Heart left ventricle (tissue), 16 donors: ENCODE results near the gene IQGAP2. TPM values are rescaled to one million over a fixed set of nuclear protein-coding genes. Genes with fewer than 3 reads are reported as not detected.

Experiments
- ATAC-seq, 4 donors: fragments of 200-7000 bp; cut with Tn5 transposase; one replicate each; pipeline ENCODE4 v1.9.1; 2020 to 2022; ENCODE audit warnings: moderate library complexity in 4 of 4, mild to moderate bottlenecking in 3 of 4, moderate number of reproducible peaks in 1 of 4
- DNase-seq, 5 donors: peaks; one replicate each; pipeline ENCODE4 v3.0.0-alpha.2; 2020
- H3K27ac ChIP-seq, 12 donors: fragments of 200-600 bp; sonication (generic) in 4 of 12; one replicate each; pipeline versions ENCODE4 v1.5.0 to v1.8.0; 2016 to 2022; ENCODE audit warnings: mild to moderate bottlenecking in 2 of 12
- H3K27me3 ChIP-seq, 9 donors: fragments of 200-600 bp; sonication (generic) in 2 of 9; one replicate each; pipeline versions ENCODE4 v1.5.1 to v1.8.0; 2016 to 2022; ENCODE audit warnings: mild to moderate bottlenecking in 3 of 9
- H3K36me3 ChIP-seq, 9 donors: fragments of 200-600 bp; sonication (generic) in 2 of 9; one replicate each; pipeline versions ENCODE4 v1.5.0 to v1.8.0; 2018 to 2022; ENCODE audit warnings: mild to moderate bottlenecking in 2 of 9
- H3K4me1 ChIP-seq, 12 donors: fragments of 200-600 bp; sonication (generic) in 4 of 12; one replicate each; pipeline versions ENCODE4 v1.5.0 to v1.8.0; 2016 to 2022; ENCODE audit warnings: mild to moderate bottlenecking in 3 of 12
- H3K4me3 ChIP-seq, 12 donors: fragments of 200-600 bp; sonication (generic) in 4 of 12; one replicate each; pipeline versions ENCODE4 v1.5.0 to v1.8.0; 2017 to 2022; ENCODE audit warnings: mild to moderate bottlenecking in 9 of 12, moderate library complexity in 4 of 12
- H3K9me3 ChIP-seq, 12 donors: fragments of 200-600 bp; sonication (generic) in 4 of 12; one replicate each; pipeline versions ENCODE4 v1.5.0 to v1.8.0; 2016 to 2022; ENCODE audit warnings: mild to moderate bottlenecking in 1 of 12
- CTCF ChIP-seq, 12 donors: fragments of 200-600 bp; sonication (generic) in 4 of 12; IDR thresholded peaks; one replicate each; pipeline versions ENCODE4 v1.5.0 to v1.8.0; 2018 to 2022; ENCODE audit warnings: antibody characterized with exemption in 12 of 12, mild to moderate bottlenecking in 5 of 12
- POLR2A ChIP-seq, 2 donors: fragments of 450-650 bp; IDR thresholded peaks; one replicate each; pipeline ENCODE4 v1.6.1; 2017; ENCODE audit warnings: antibody characterized with exemption in 2 of 2, mild to moderate bottlenecking in 2 of 2, moderate library complexity in 2 of 2
- WGBS, 4 donors: extraction: QIAGEN DNeasy Blood & Tissue Kit in 2 of 4; methylation state at CpG; one replicate each; pipeline versions ENCODE4 v1.1.5 to v1.1.7; 2013 to 2018; 5-methylcytosine and 5-hydroxymethylcytosine counted together
- intact Hi-C, 10 donors: fragments of 100-400 bp; cut with DNase I; formaldehyde crosslinking; loops; one replicate each; pipeline versions ENCODE4 v1.11.1 to v1.14.2; 2022
- polyA plus RNA-seq, 2 donors: library from polyadenylated mRNA; stranded (reverse); fragments of 200-250 nt; gene quantifications; one replicate each; pipeline ENCODE4 v1.2.3, GENCODE V29; 2013
- total RNA-seq, 9 donors: library from RNA; depleted of rRNA in 2 of 9; stranded (reverse); fragments of >200 nt in 2 of 9; fragmentation: NEBNext Ultra II Directional in 3 of 9; extraction: Animal tissue kit (Norgen Biotek cat#: 25700) in 3 of 9; gene quantifications; one replicate each; pipeline versions ENCODE4 v1.1.0 to v1.2.4, GENCODE V29; 2016 to 2023
- donor health status: ischemic (EF 13 %, LVEDD 7.1; RV severe dilation, severe dysfunction).
- donor health status: healthy with polysubstance abuse.
- donor health status: DM: no; HTN: yes; CAD: no.
- donor health status: DM: no; HTN: no; CAD: no.
- donor health status: ischemic (EF 25% LVEDD 6.9; RV normal size, moderate dysfunction).
- donor health status: ischemic (EF 25% LVEDD 5.7; RV mildly dilated, moderate dysfunction).
- donor health status: healthy.
- donor health status: DM: yes; HTN: yes; CAD: no.
- donor health status: ischemic (EF 35%, LVEDD 5.7; RV mildly dilated, moderate dysfunction).
- donor health status: nonischemic (EF 11% LVEDD 7.7; RV severe dilation, severe dysfunction).
- donor health status: DM: yes; HTN: yes; CAD: no.
- donor health status: PGD.
- donor health status: ischemic (EF 29% LVEDD 5.4; RV normal size, mild dysfunction).
- donor health status: nonischemic (EF 23%, LVEDD 6.1; RV moderate dilation, normal function).

Gene IQGAP2
- total and polyA plus RNA-seq, 11 donors = 1.7 to 35.4 (median 6.1) TPM

DNA sequence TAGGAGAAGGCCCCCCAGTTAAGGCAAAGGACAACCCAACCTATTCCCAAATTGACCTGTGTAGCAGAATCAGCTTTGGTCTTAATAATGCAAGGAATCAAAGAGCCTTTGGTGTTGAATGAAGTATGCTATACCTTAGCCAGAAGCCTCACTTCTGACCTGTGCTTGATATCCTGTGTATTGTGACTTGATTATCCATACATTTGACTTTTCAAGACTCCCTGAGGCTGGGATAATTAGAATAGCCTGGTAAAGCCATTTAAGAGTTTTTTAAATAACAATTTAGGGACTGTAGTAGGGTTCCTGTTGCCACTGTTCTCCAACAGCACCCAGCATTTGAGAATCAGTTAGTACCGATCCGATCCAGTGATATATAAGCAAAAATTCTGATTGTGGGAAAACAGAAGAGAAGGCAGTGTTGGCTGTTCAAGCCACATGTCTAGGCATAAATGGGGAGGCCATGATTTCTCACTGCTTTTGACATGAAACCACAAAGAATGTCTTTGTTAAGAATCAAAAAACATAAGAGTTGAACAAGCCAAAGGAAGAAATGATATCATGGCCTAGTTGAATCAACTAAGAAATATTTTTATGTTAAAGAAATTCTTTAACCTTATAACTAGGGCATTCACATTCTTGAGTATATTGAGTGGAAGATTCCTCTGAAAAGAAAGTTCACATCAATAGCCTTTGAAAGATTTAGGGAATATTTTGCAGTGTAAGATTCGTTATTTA is 121.2 kb downstream of the IQGAP2 start:
- intact Hi-C loops = no loop called here
- ATAC-seq (no peak), DNase-seq (no peak)
- 61 to 75% (median 72%) methylated on average over 3 of the region's 3 CpGs for WGBS, 4 donors
- Histone ChIP-seq H3K27ac (no peak overlapping the region), H3K9me3 (no peaks in the 10 kb centered on the region), H3K4me3 (no peak overlapping the region), H3K4me1 (peaks cover 0 to 15% (median 0%) of the 10 kb centered on the region in 12 donors), H3K36me3 (no peaks in the 10 kb centered on the region), H3K27me3 (no peaks in the 10 kb centered on the region)
- TF ChIP-seq POLR2A (IDR thresholded peaks at IDR 0.05) = no peak
- TF ChIP-seq CTCF (IDR thresholded peaks at IDR 0.05) = no peak

- WGBS, 4 donors = 36 to 50% (median 42%) methylated on average over 2 of the region's 2 CpGs
- intact Hi-C loops = no loop called here
- ATAC-seq (no peak), DNase-seq (no peak)
- no peak overlapping the region for H3K27ac ChIP-seq
- H3K9me3 ChIP-seq = no peaks in the 10 kb centered on the region
- H3K4me1 ChIP-seq = peaks cover 0 to 15% (median 0%) of the 10 kb centered on the region in 12 donors
- TF ChIP-seq CTCF (IDR thresholded peaks at IDR 0.05) = no peak
- no peak for TF ChIP-seq POLR2A (IDR thresholded peaks at IDR 0.05)
- H3K36me3 ChIP-seq = no peaks in the 10 kb centered on the region
- no peaks in the 10 kb centered on the region for H3K27me3 ChIP-seq
- no peak overlapping the region for H3K4me3 ChIP-seq
Observed at GRCh38 chr5:76524868-76525267, 121.8 kb downstream of the IQGAP2 start.

DNA sequence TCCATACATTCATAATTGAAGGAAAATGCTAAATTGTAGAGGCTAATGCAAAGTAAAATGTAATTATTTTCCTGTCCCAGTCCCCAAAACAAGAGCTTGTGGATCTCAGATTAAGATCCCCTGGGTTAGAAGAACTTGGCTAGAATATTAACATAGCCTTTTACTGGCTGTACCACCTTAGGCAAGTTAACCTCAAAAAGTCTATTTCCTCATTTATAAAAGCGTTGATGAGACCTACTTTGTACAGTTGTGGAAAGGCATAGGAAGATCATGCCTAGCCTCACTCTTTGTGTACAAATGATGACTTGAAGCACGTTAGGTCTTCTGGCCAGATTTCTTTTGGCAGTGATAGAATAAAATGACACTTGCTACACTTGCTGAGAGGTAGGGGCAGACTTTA is 122.9 kb downstream of the IQGAP2 start:
- TF ChIP-seq POLR2A (IDR thresholded peaks at IDR 0.05) (no peak), CTCF (IDR thresholded peaks at IDR 0.05) (no peak)
- no peak for ATAC-seq
- Histone ChIP-seq H3K9me3 (no peaks in the 10 kb centered on the region), H3K4me3 (no peak overlapping the region), H3K4me1 (peaks cover 0 to 10% (median 0%) of the 10 kb centered on the region in 12 donors), H3K27ac (no peak overlapping the region), H3K27me3 (no peaks in the 10 kb centered on the region), H3K36me3 (no peaks in the 10 kb centered on the region)
- intact Hi-C loops = no loop called here
- WGBS, 4 donors = 82 to 90% (median 85%) methylated on average over 2 of the region's 2 CpGs
- no peak for DNase-seq

GRCh38 chr5:76526950-76527583 is 124.0 kb downstream of the IQGAP2 start:
- H3K4me1 ChIP-seq = no peaks in the 10 kb centered on the region
- 49 to 63% (median 60%) methylated on average over 2 of the region's 2 CpGs for WGBS, 4 donors
- peaks cover 0 to 5% (median 0%) of the 10 kb centered on the region in 12 donors for H3K9me3 ChIP-seq
- no peak overlapping the region for H3K4me3 ChIP-seq
- no peaks in the 10 kb centered on the region for H3K27me3 ChIP-seq
- ATAC-seq (no peak), DNase-seq (no peak)
- H3K36me3 ChIP-seq = no peaks in the 10 kb centered on the region
- H3K27ac ChIP-seq = no peak overlapping the region
- intact Hi-C loops = no loop called here
- TF ChIP-seq POLR2A (IDR thresholded peaks at IDR 0.05) = no peak
- no peak for TF ChIP-seq CTCF (IDR thresholded peaks at IDR 0.05)
